H9 (cell line): ENCODE results near the gene SPINT2. TPM values are rescaled to one million over a fixed set of nuclear protein-coding genes. Genes with fewer than 3 reads are reported as not detected.

Experiments used
- DNase-seq: peaks from one replicate; pipeline ENCODE4 v3.0.0-alpha.2; 2017
- H2AFZ ChIP-seq: one replicate; pipeline ENCODE4 v1.6.1; 2013; ENCODE audit warnings: mild to moderate bottlenecking, low read length, control low read depth, moderate library complexity
- H2AK5ac ChIP-seq: 2 replicates; pipeline ENCODE4 v1.6.1; 2013; ENCODE audit warnings: low read length, control low read depth, mixed read lengths; ENCODE audit not compliant: insufficient read length
- H2BK120ac ChIP-seq: one replicate; pipeline ENCODE4 v1.6.1; 2013; ENCODE audit warnings: low read depth, mild to moderate bottlenecking, low read length, control low read depth, inconsistent platforms; ENCODE audit not compliant: poor library complexity, severe bottlenecking
- H2BK12ac ChIP-seq: 2 replicates; pipeline ENCODE4 v1.6.1; 2013; ENCODE audit warnings: low read length, control low read depth, mixed read lengths, low read depth; ENCODE audit not compliant: insufficient read length
- H2BK15ac ChIP-seq: 2 replicates; pipeline ENCODE4 v1.6.1; 2013; ENCODE audit warnings: low read depth, low read length, control low read depth
- H2BK20ac ChIP-seq: one replicate; pipeline ENCODE4 v1.6.1; 2013; ENCODE audit warnings: low read depth, mild to moderate bottlenecking, low read length, control low read depth, inconsistent platforms; ENCODE audit not compliant: poor library complexity, severe bottlenecking
- H2BK5ac ChIP-seq: 2 replicates; pipeline ENCODE4 v1.6.1; 2013; ENCODE audit warnings: low read length, control low read depth, mixed read lengths; ENCODE audit not compliant: insufficient read length
- H3K14ac ChIP-seq: 2 replicates; pipeline ENCODE4 v1.6.1; 2013; ENCODE audit warnings: low read length, control low read depth; ENCODE audit not compliant: insufficient read depth
- H3K18ac ChIP-seq: 2 replicates; pipeline ENCODE4 v1.6.1; 2013; ENCODE audit warnings: low read depth, mild to moderate bottlenecking, mixed read lengths, low read length, control low read depth; ENCODE audit not compliant: insufficient read length
- H3K23ac ChIP-seq: 2 replicates; pipeline ENCODE4 v1.6.1; 2013; ENCODE audit warnings: low read length, control low read depth, mixed read lengths, low read depth; ENCODE audit not compliant: insufficient read length
- H3K23me2 ChIP-seq: 2 replicates; pipeline ENCODE4 v1.6.1; 2013; ENCODE audit warnings: low read depth, mild to moderate bottlenecking, mixed read lengths, low read length, control low read depth; ENCODE audit not compliant: insufficient read length, poor library complexity, severe bottlenecking
- H3K27ac ChIP-seq: 2 replicates; pipeline ENCODE4 v1.5.1; 2013; ENCODE audit warnings: low read length, control low read depth, mixed read lengths, low read depth; ENCODE audit not compliant: insufficient read length
- H3K27me3 ChIP-seq: 2 replicates; pipeline ENCODE4 v1.6.1; 2013; ENCODE audit warnings: low read length, control low read depth, inconsistent platforms; ENCODE audit not compliant: insufficient read depth
- H3K4ac ChIP-seq: 2 replicates; pipeline ENCODE4 v1.6.1; 2013; ENCODE audit warnings: low read depth, mild to moderate bottlenecking, control low read depth, inconsistent platforms, low read length, moderate library complexity
- H3K4me1 ChIP-seq: 2 replicates; pipeline ENCODE4 v1.6.1; 2013; ENCODE audit warnings: low read length, control low read depth, inconsistent platforms; ENCODE audit not compliant: insufficient read depth
- H3K4me2 ChIP-seq: 2 replicates; pipeline ENCODE4 v1.6.1; 2013; ENCODE audit warnings: low read length, control low read depth, mixed read lengths; ENCODE audit not compliant: insufficient read length, insufficient read depth
- H3K56ac ChIP-seq: 2 replicates; pipeline ENCODE4 v1.6.1; 2013; ENCODE audit warnings: low read depth, mild to moderate bottlenecking, mixed read lengths, low read length, control low read depth; ENCODE audit not compliant: insufficient read length
- H3K79me1 ChIP-seq: 2 replicates; pipeline ENCODE4 v1.6.1; 2013; ENCODE audit warnings: low read depth, mild to moderate bottlenecking, moderate library complexity, low read length, control low read depth, inconsistent platforms; ENCODE audit not compliant: insufficient read depth, poor library complexity, severe bottlenecking
- H3K79me2 ChIP-seq: 2 replicates; pipeline ENCODE4 v1.6.1; 2013; ENCODE audit warnings: low read length, control low read depth, inconsistent platforms; ENCODE audit not compliant: insufficient read depth
- H3K9ac ChIP-seq: 2 replicates; pipeline ENCODE4 v1.6.1; 2013; ENCODE audit warnings: low read length, control low read depth, mixed read lengths; ENCODE audit not compliant: insufficient read length; ENCODE audit errors: extremely low read depth
- H3K9me3 ChIP-seq: one replicate; pipeline ENCODE4 v1.6.1; 2013; ENCODE audit warnings: low read depth, low read length, inconsistent platforms; ENCODE audit not compliant: control insufficient read depth
- H3T11ph ChIP-seq: one replicate; pipeline ENCODE4 v1.6.1; 2013; ENCODE audit warnings: mild to moderate bottlenecking, low read length, control low read depth, inconsistent platforms
- H4K20me1 ChIP-seq: one replicate; pipeline ENCODE4 v1.6.1; 2013; ENCODE audit not compliant: control insufficient read depth, insufficient read length, insufficient read depth
- H4K5ac ChIP-seq: 2 replicates; pipeline ENCODE4 v1.6.1; 2013; ENCODE audit warnings: low read depth, mild to moderate bottlenecking, mixed read lengths, low read length, control low read depth; ENCODE audit not compliant: insufficient read length
- H4K8ac ChIP-seq: replicated peaks from 2 replicates; pipeline ENCODE4 v1.6.1; 2013; ENCODE audit warnings: low read length, control low read depth, mixed read lengths, low read depth; ENCODE audit not compliant: insufficient read length
- H4K91ac ChIP-seq: 2 replicates; pipeline ENCODE4 v1.6.1; 2013; ENCODE audit warnings: low read depth, mild to moderate bottlenecking, moderate library complexity, mixed read lengths, low read length, control low read depth; ENCODE audit not compliant: insufficient read length
- H3K27ac Mint-ChIP-seq, 3 experiments: 2 replicates in 2 of 3; 3 replicates in 1 of 3; pipeline ENCODE4 v1.8.0; 2020 to 2021; ENCODE audit warnings: mixed read lengths in 3 of 3, mild to moderate bottlenecking in 1 of 3, moderate library complexity in 1 of 3
- H3K27me3 Mint-ChIP-seq: 2 replicates; pipeline ENCODE4 v1.8.0; 2021; ENCODE audit warnings: low read depth, mild to moderate bottlenecking, moderate library complexity, mixed read lengths
- H3K36me3 Mint-ChIP-seq, 3 experiments: 2 replicates in 2 of 3; 3 replicates in 1 of 3; pipeline ENCODE4 v1.8.0; 2020 to 2021; ENCODE audit warnings: low read depth in 3 of 3, mixed read lengths in 3 of 3; ENCODE audit not compliant: insufficient read depth in 1 of 3
- H3K4me1 Mint-ChIP-seq, 2 experiments: 2 replicates each; pipeline ENCODE4 v1.8.0; 2020; ENCODE audit warnings: mixed read lengths in 2 of 2
- H3K4me3 Mint-ChIP-seq, 2 experiments: 2 replicates in 1 of 2; 3 replicates in 1 of 2; pipeline ENCODE4 v1.8.0; 2020 to 2021; ENCODE audit warnings: mild to moderate bottlenecking in 2 of 2, mixed read lengths in 2 of 2, moderate library complexity in 1 of 2
- H3K9me3 Mint-ChIP-seq, 2 experiments: 2 replicates in 1 of 2; 3 replicates in 1 of 2; pipeline ENCODE4 v1.8.0; 2020; ENCODE audit warnings: mild to moderate bottlenecking in 2 of 2, mixed read lengths in 2 of 2, moderate library complexity in 1 of 2
- WGBS: extraction: QIAGEN DNeasy Blood & Tissue Kit; methylation state at CpG from one replicate; pipeline ENCODE4 v1.1.7; 2013; ENCODE audit warnings: missing lambda C conversion rate, low lambda C conversion rate, mixed read lengths; ENCODE audit not compliant: insufficient read length; ENCODE audit errors: extremely low coverage; 5-methylcytosine and 5-hydroxymethylcytosine counted together
- total RNA-seq: library from RNA; stranded (reverse); gene quantifications from 2 replicates; pipeline ENCODE4 v1.2.1, GENCODE V29; 2021
- TF ChIP-seq, protein P1 (sequence below): fragments of 200-600 bp; sonication (generic); conservative IDR thresholded peaks from 3 replicates; pipeline ENCODE4 v1.8.0; 2021; ENCODE audit warnings: antibody characterized with exemption, mild to moderate bottlenecking

The SPINT2 gene
- total RNA-seq, 1 experiment from 2014 or later: 283 TPM

GRCh38 chr19:38223119-38223523 is 41.3 kb upstream of the SPINT2 start:
- Histone ChIP-seq H2AFZ (no peak overlapping the region), H3K23me2 (peaks cover 3% of the 10 kb centered on the region), H2BK12ac (no peak overlapping the region), H4K20me1 (peaks cover 2% of the 10 kb centered on the region), H3K4me2 (no peak overlapping the region), H3K14ac (no peak overlapping the region), H3K27me3 (no peaks in the 10 kb centered on the region), H3K23ac (no peak overlapping the region), H3K18ac (no peak overlapping the region), H2AK5ac (no peak overlapping the region), H2BK120ac (no peak overlapping the region), H3K9ac (no peak overlapping the region), H4K91ac (no peak overlapping the region), H3K27ac (no peak overlapping the region), H3K4ac (no peak overlapping the region), H4K5ac (no peak overlapping the region), H2BK20ac (no peak overlapping the region), H3T11ph (no peak overlapping the region), H3K79me2 (no peaks in the 10 kb centered on the region), H3K9me3 (no peaks in the 10 kb centered on the region), H3K56ac (no peak overlapping the region), H2BK5ac (no peak overlapping the region), H4K8ac (no peak overlapping the region), H3K4me1 (0 out of 2 replicates have a peak, but pooled peaks cover 2% of the 10 kb centered on the region), H2BK15ac (no peak overlapping the region), H3K79me1 (no peaks in the 10 kb centered on the region)
- H3K27ac Mint-ChIP-seq: peak overlapping the region in 1 of 3 experiments; percentile 24; a peak in 2 of 7 replicates
- no CpG with 5 or more reads among the region's 3 CpGs for WGBS
- H3K4me1 Mint-ChIP-seq: peaks cover 23 to 36% of the 10 kb centered on the region in 2 experiments
- H3K9me3 Mint-ChIP-seq: no peaks in the 10 kb centered on the region; a peak in 1 of 5 replicates
- peaks cover 18% of the 10 kb centered on the region for H3K27me3 Mint-ChIP-seq
- peak overlapping the region; percentile 84 to 86 for H3K4me3 Mint-ChIP-seq
- DNase-seq: no peak
- peaks cover 10 to 21% (median 15%) of the 10 kb centered on the region in 3 experiments for H3K36me3 Mint-ChIP-seq
- TF ChIP-seq, protein P1, sequence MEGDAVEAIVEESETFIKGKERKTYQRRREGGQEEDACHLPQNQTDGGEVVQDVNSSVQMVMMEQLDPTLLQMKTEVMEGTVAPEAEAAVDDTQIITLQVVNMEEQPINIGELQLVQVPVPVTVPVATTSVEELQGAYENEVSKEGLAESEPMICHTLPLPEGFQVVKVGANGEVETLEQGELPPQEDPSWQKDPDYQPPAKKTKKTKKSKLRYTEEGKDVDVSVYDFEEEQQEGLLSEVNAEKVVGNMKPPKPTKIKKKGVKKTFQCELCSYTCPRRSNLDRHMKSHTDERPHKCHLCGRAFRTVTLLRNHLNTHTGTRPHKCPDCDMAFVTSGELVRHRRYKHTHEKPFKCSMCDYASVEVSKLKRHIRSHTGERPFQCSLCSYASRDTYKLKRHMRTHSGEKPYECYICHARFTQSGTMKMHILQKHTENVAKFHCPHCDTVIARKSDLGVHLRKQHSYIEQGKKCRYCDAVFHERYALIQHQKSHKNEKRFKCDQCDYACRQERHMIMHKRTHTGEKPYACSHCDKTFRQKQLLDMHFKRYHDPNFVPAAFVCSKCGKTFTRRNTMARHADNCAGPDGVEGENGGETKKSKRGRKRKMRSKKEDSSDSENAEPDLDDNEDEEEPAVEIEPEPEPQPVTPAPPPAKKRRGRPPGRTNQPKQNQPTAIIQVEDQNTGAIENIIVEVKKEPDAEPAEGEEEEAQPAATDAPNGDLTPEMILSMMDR: no peak
